Neural progenitor cell (in vitro differentiated cells): Measurements from ENCODE around the gene LRP2. TPM values are rescaled to one million over a fixed set of nuclear protein-coding genes. Genes with fewer than 3 reads are reported as not detected.

Experiments
- DNase-seq: peaks from one replicate; pipeline ENCODE4 v3.0.0-alpha.2; 2016; ENCODE audit warnings: low spot score
- H2AFZ ChIP-seq: fragments of 200-600 bp; sonication (generic); replicated peaks from 2 replicates; pipeline ENCODE4 v1.6.1; 2016; ENCODE audit warnings: antibody characterized with exemption
- H3F3A ChIP-seq: fragments of 200-600 bp; sonication (generic); 2 replicates; pipeline ENCODE4 v1.6.1; 2016; ENCODE audit warnings: antibody characterized with exemption, low read depth
- H3K27ac ChIP-seq: fragments of 200-600 bp; sonication (generic); 2 replicates; pipeline ENCODE4 v1.5.1; 2016; ENCODE audit warnings: mild to moderate bottlenecking
- H3K27me3 ChIP-seq: fragments of 200-600 bp; sonication (generic); 2 replicates; pipeline ENCODE4 v1.6.1; 2016; ENCODE audit warnings: mild to moderate bottlenecking, moderate library complexity
- H3K36me3 ChIP-seq: fragments of 200-600 bp; sonication (generic); 2 replicates; pipeline ENCODE4 v1.5.1; 2016
- H3K4me1 ChIP-seq: fragments of 200-600 bp; sonication (generic); 2 replicates; pipeline ENCODE4 v1.6.1; 2016; ENCODE audit warnings: mixed run types
- H3K4me2 ChIP-seq: fragments of 200-600 bp; sonication (generic); 2 replicates; pipeline ENCODE4 v1.6.1; 2016
- H3K4me3 ChIP-seq: fragments of 200-600 bp; sonication (generic); 2 replicates; pipeline ENCODE4 v1.5.1; 2016
- H3K79me2 ChIP-seq: fragments of 200-600 bp; sonication (generic); 2 replicates; pipeline ENCODE4 v1.6.1; 2016; ENCODE audit warnings: low read depth
- H3K9ac ChIP-seq: fragments of 200-600 bp; sonication (generic); 2 replicates; pipeline ENCODE4 v1.6.1; 2016
- H3K9me3 ChIP-seq: fragments of 200-600 bp; sonication (generic); 2 replicates; pipeline ENCODE4 v1.5.1; 2016; ENCODE audit warnings: low read depth
- H4K20me1 ChIP-seq: fragments of 200-600 bp; sonication (generic); 2 replicates; pipeline ENCODE4 v1.6.1; 2016; ENCODE audit warnings: low read depth
- H3K27ac Mint-ChIP-seq: 3 replicates; pipeline ENCODE4 v1.8.0; 2021; ENCODE audit warnings: mixed read lengths
- H3K27me3 Mint-ChIP-seq: 2 replicates; pipeline ENCODE4 v1.8.0; 2022; ENCODE audit warnings: low read depth, mild to moderate bottlenecking, inconsistent platforms, moderate library complexity, mixed read lengths; ENCODE audit not compliant: insufficient read depth
- H3K36me3 Mint-ChIP-seq: 3 replicates; pipeline ENCODE4 v1.8.0; 2021; ENCODE audit warnings: mixed read lengths
- H3K4me1 Mint-ChIP-seq: 3 replicates; pipeline ENCODE4 v1.8.0; 2021; ENCODE audit warnings: mixed read lengths
- H3K4me3 Mint-ChIP-seq: 3 replicates; pipeline ENCODE4 v1.8.0; 2021; ENCODE audit warnings: mild to moderate bottlenecking, moderate library complexity, mixed read lengths
- H3K9me3 Mint-ChIP-seq: 3 replicates; pipeline ENCODE4 v1.8.0; 2020; ENCODE audit warnings: mixed read lengths
- CTCF ChIP-seq: fragments of 200-600 bp; sonication (generic); IDR thresholded peaks from 2 replicates; pipeline ENCODE4 v1.5.1; 2017; ENCODE audit warnings: antibody characterized with exemption, mild to moderate bottlenecking
- EZH2 ChIP-seq: fragments of 200-600 bp; sonication (generic); IDR thresholded peaks from 2 replicates; pipeline ENCODE4 v1.6.1; 2017; ENCODE audit warnings: antibody characterized with exemption, mild to moderate bottlenecking, moderate library complexity
- EZH2phosphoT487 ChIP-seq: fragments of 200-600 bp; sonication (generic); IDR thresholded peaks from 2 replicates; pipeline ENCODE4 v1.6.1; 2017; ENCODE audit warnings: antibody characterized with exemption
- total RNA-seq: library from RNA; depleted of rRNA; stranded (reverse); fragments of >200 nt; gene quantifications from 2 replicates; pipeline ENCODE4 v1.2.3, GENCODE V29; 2015; ENCODE audit warnings: low replicate concordance

Gene LRP2
- total RNA-seq, 1 donor from 2014 or later: 143 TPM

- H3K4me1 ChIP-seq: no peaks in the 10 kb centered on the region
- H4K20me1 ChIP-seq: no peaks in the 10 kb centered on the region
- H3K4me2 ChIP-seq: no peak overlapping the region
- H3K27me3 ChIP-seq: no peaks in the 10 kb centered on the region
- H3K27ac Mint-ChIP-seq: no peak overlapping the region
- no peaks in the 10 kb centered on the region for H3K36me3 ChIP-seq
- H3K27me3 Mint-ChIP-seq: no peaks in the 10 kb centered on the region
- TF ChIP-seq CTCF (no peak), EZH2 (no peak), EZH2phosphoT487 (no peak)
- H2AFZ ChIP-seq: no peak overlapping the region
- peaks cover 4% of the 10 kb centered on the region for H3K9me3 Mint-ChIP-seq
- H3K4me3 Mint-ChIP-seq: no peak overlapping the region
- no peak for DNase-seq
- H3K9ac ChIP-seq: no peak overlapping the region
- no peaks in the 10 kb centered on the region for H3K4me1 Mint-ChIP-seq
- H3K36me3 Mint-ChIP-seq: no peaks in the 10 kb centered on the region
- H3K4me3 ChIP-seq: no peak overlapping the region
- H3F3A ChIP-seq: no peaks in the 10 kb centered on the region
- H3K27ac ChIP-seq: no peak overlapping the region
- no peaks in the 10 kb centered on the region for H3K9me3 ChIP-seq
- H3K79me2 ChIP-seq: no peaks in the 10 kb centered on the region
Measured at GRCh38 chr2:169080250-169081069, 281.9 kb downstream of the LRP2 start.

GRCh38 chr2:169077674-169078240, 284.6 kb downstream of the LRP2 start:
- Histone ChIP-seq H3F3A (no peaks in the 10 kb centered on the region), H3K9ac (no peak overlapping the region), H3K4me3 (no peak overlapping the region), H3K9me3 (no peaks in the 10 kb centered on the region), H3K4me2 (no peak overlapping the region), H3K79me2 (no peaks in the 10 kb centered on the region), H3K4me1 (no peaks in the 10 kb centered on the region), H4K20me1 (no peaks in the 10 kb centered on the region), H3K36me3 (no peaks in the 10 kb centered on the region), H2AFZ (no peak overlapping the region), H3K27ac (no peak overlapping the region), H3K27me3 (no peaks in the 10 kb centered on the region)
- H3K9me3 Mint-ChIP-seq: no peaks in the 10 kb centered on the region
- H3K4me3 Mint-ChIP-seq: no peak overlapping the region
- H3K36me3 Mint-ChIP-seq: no peaks in the 10 kb centered on the region
- no peak for DNase-seq
- H3K27me3 Mint-ChIP-seq: no peaks in the 10 kb centered on the region
- H3K4me1 Mint-ChIP-seq: no peaks in the 10 kb centered on the region
- TF ChIP-seq CTCF (no peak), EZH2phosphoT487 (no peak), EZH2 (no peak)
- H3K27ac Mint-ChIP-seq: no peak overlapping the region

Other genes with a start within 250 kb of the LRP2 start
- gene BBS5, start 117.0 kb upstream of the LRP2 start, total RNA-seq: 3.8 and 6.2 TPM in 2 replicates
- gene KLHL41, start 147.2 kb upstream of the LRP2 start, total RNA-seq: 0.06 and 0.31 TPM in 2 replicates
- gene FASTKD1, start 211.3 kb upstream of the LRP2 start, total RNA-seq: 50.6 and 60.3 TPM in 2 replicates
- gene PPIG, start 221.8 kb upstream of the LRP2 start, total RNA-seq: 50.0 and 88.4 TPM in 2 replicates